K562 (cell line): ENCODE data around the gene NPC1. TPM values are rescaled to one million over a fixed set of nuclear protein-coding genes. Genes with fewer than 3 reads are reported as not detected.

Source experiments
- GATAD2B ChIP-seq: fragments of 450-650 bp; IDR thresholded peaks from 2 replicates; pipeline ENCODE4 v1.6.1; 2017; ENCODE audit warnings: mild to moderate bottlenecking, borderline replicate concordance
- HMG20A ChIP-seq: fragments of 450-650 bp; formaldehyde crosslinking; conservative IDR thresholded peaks from 2 replicates; pipeline ENCODE4 v1.4.0; 2020; ENCODE audit warnings: mild to moderate bottlenecking, mixed read lengths
- NFIC ChIP-seq: fragments of 450-650 bp; IDR thresholded peaks from 2 replicates; pipeline ENCODE4 v1.6.1; 2017; ENCODE audit warnings: mild to moderate bottlenecking, inconsistent platforms
- NRF1 ChIP-seq, 2 experiments: fragments of 450-650 bp; IDR thresholded peaks in 1 of 2; conservative IDR thresholded peaks in 1 of 2; 2 replicates each; pipeline ENCODE4 v1.6.1; 2014; ENCODE audit warnings: mild to moderate bottlenecking in 2 of 2
- POU5F1 ChIP-seq: fragments of 150-350 bp; IDR thresholded peaks from 2 replicates; pipeline ENCODE4 v1.6.1; 2014; ENCODE audit warnings: borderline replicate concordance, low read length, low read depth, mild to moderate bottlenecking; ENCODE audit not compliant: partially characterized antibody
- ZFP30 ChIP-seq: fragments of 250-450 bp; sonication (Bioruptor Pico); IDR thresholded peaks from 2 replicates; pipeline ENCODE4 v1.8.0; 2022; ENCODE audit warnings: moderate library complexity, mild to moderate bottlenecking, inconsistent platforms, borderline replicate concordance
- ZNF696 ChIP-seq: fragments of 250-450 bp; sonication (Bioruptor Pico); conservative IDR thresholded peaks from 2 replicates; pipeline ENCODE4 v1.4.0; 2020; ENCODE audit warnings: mild to moderate bottlenecking, moderate library complexity
- polyA plus RNA-seq, 8 experiments: library from polyadenylated mRNA; depleted of rRNA in 4 of 8; stranded (reverse) in 5 of 8; unstranded in 3 of 8; fragments of >200 nt; fragmentation: Nextera tagmentation in 2 of 8; fragmentation: Illumina TruSeq in 1 of 8; extraction: Ambion mirVana in 2 of 8; extraction: Trizol in 1 of 8; gene quantifications; 2 replicates each; pipeline versions ENCODE4 v1.2.1 to v1.2.3, GENCODE V29; 2011 to 2014; ENCODE audit warnings: inconsistent platforms in 1 of 8, missing spikeins in 1 of 8
- total RNA-seq, 7 experiments: library from RNA; depleted of rRNA in 6 of 7; stranded (reverse); fragments of >200 nt in 6 of 7; fragmentation: Illumina TruSeq in 2 of 7; extraction: Trizol in 2 of 7; gene quantifications; 2 replicates each; pipeline versions ENCODE4 v1.2.1 to v1.2.3, GENCODE V29; 2011 to 2021; ENCODE audit warnings: low replicate concordance in 1 of 7
- TF ChIP-seq, protein P1 (sequence below), 2 experiments: fragments of 450-650 bp in 1 of 2; IDR thresholded peaks; 2 replicates each; pipeline ENCODE4 v1.6.1; 2011 to 2017; ENCODE audit warnings: low read depth in 2 of 2, antibody characterized with exemption in 1 of 2, borderline replicate concordance in 1 of 2, low read length in 1 of 2, mild to moderate bottlenecking in 1 of 2, mixed read lengths in 1 of 2; ENCODE audit not compliant: control insufficient read depth in 1 of 2
- TF ChIP-seq, protein P2 (sequence below): sonication (generic); formaldehyde crosslinking; IDR thresholded peaks from 2 replicates; pipeline ENCODE4 v1.8.0; 2022; ENCODE audit warnings: mild to moderate bottlenecking, missing genetic modification reagents
- TF ChIP-seq, protein P3 (sequence below): fragments of 200-600 bp; sonication (generic); IDR thresholded peaks from one replicate; pipeline ENCODE4 v1.6.1; 2012; ENCODE audit warnings: mild to moderate bottlenecking, low read depth, low read length, inconsistent platforms

NPC1 gene
- total and polyA plus RNA-seq, 9 of the 15 experiments (the other 6 are each of a cell fraction or from before 2014, with no cell fraction given): 17.1 to 45.9 (median 27.6) TPM

DNA sequence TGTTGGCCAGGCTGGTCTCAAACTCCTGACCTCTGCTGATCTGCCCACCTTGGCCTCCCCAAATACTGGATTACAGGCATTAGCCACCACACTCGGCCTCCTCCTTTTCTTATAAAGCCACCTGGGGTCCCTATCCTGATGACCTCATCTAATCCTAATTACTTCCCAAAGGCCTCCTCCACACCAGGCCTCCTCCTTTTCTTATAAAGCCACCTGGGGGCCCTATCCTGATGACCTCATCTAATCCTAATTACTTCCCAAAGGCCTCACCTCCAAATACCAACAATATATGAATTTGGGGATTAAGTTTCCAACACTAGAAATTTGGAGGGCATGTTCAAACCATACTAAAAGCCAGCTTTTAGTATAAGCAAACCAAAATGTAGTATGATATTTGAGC is 92.7 kb downstream of the NPC1 start (continued):
- TF ChIP-seq, protein P1, sequence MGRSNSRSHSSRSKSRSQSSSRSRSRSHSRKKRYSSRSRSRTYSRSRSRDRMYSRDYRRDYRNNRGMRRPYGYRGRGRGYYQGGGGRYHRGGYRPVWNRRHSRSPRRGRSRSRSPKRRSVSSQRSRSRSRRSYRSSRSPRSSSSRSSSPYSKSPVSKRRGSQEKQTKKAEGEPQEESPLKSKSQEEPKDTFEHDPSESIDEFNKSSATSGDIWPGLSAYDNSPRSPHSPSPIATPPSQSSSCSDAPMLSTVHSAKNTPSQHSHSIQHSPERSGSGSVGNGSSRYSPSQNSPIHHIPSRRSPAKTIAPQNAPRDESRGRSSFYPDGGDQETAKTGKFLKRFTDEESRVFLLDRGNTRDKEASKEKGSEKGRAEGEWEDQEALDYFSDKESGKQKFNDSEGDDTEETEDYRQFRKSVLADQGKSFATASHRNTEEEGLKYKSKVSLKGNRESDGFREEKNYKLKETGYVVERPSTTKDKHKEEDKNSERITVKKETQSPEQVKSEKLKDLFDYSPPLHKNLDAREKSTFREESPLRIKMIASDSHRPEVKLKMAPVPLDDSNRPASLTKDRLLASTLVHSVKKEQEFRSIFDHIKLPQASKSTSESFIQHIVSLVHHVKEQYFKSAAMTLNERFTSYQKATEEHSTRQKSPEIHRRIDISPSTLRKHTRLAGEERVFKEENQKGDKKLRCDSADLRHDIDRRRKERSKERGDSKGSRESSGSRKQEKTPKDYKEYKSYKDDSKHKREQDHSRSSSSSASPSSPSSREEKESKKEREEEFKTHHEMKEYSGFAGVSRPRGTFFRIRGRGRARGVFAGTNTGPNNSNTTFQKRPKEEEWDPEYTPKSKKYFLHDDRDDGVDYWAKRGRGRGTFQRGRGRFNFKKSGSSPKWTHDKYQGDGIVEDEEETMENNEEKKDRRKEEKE (IDR thresholded peaks at IDR 0.05; ENCODE audit: borderline replicate concordance in 1 of 2, control insufficient read depth in 1 of 2, low read depth in 2 of 2, low read length in 1 of 2): no peak
- TF ChIP-seq NRF1 (conservative IDR thresholded peaks at IDR 0.05 in 1 of 2, IDR thresholded peaks at IDR 0.05 in 1 of 2): no peak
- no peak for TF ChIP-seq POU5F1
- no peak for TF ChIP-seq NFIC
- TF ChIP-seq, protein P2, sequence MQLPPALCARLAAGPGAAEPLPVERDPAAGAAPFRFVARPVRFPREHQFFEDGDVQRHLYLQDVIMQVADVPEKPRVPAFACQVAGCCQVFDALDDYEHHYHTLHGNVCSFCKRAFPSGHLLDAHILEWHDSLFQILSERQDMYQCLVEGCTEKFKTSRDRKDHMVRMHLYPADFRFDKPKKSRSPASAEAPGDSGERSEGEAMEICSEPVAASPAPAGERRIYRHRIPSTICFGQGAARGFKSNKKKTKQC: no peak
- TF ChIP-seq HMG20A: no peak
- TF ChIP-seq ZFP30: no peak
- TF ChIP-seq ZNF696 (CRISPR knock-in tag): no peak
- TF ChIP-seq, protein P3, sequence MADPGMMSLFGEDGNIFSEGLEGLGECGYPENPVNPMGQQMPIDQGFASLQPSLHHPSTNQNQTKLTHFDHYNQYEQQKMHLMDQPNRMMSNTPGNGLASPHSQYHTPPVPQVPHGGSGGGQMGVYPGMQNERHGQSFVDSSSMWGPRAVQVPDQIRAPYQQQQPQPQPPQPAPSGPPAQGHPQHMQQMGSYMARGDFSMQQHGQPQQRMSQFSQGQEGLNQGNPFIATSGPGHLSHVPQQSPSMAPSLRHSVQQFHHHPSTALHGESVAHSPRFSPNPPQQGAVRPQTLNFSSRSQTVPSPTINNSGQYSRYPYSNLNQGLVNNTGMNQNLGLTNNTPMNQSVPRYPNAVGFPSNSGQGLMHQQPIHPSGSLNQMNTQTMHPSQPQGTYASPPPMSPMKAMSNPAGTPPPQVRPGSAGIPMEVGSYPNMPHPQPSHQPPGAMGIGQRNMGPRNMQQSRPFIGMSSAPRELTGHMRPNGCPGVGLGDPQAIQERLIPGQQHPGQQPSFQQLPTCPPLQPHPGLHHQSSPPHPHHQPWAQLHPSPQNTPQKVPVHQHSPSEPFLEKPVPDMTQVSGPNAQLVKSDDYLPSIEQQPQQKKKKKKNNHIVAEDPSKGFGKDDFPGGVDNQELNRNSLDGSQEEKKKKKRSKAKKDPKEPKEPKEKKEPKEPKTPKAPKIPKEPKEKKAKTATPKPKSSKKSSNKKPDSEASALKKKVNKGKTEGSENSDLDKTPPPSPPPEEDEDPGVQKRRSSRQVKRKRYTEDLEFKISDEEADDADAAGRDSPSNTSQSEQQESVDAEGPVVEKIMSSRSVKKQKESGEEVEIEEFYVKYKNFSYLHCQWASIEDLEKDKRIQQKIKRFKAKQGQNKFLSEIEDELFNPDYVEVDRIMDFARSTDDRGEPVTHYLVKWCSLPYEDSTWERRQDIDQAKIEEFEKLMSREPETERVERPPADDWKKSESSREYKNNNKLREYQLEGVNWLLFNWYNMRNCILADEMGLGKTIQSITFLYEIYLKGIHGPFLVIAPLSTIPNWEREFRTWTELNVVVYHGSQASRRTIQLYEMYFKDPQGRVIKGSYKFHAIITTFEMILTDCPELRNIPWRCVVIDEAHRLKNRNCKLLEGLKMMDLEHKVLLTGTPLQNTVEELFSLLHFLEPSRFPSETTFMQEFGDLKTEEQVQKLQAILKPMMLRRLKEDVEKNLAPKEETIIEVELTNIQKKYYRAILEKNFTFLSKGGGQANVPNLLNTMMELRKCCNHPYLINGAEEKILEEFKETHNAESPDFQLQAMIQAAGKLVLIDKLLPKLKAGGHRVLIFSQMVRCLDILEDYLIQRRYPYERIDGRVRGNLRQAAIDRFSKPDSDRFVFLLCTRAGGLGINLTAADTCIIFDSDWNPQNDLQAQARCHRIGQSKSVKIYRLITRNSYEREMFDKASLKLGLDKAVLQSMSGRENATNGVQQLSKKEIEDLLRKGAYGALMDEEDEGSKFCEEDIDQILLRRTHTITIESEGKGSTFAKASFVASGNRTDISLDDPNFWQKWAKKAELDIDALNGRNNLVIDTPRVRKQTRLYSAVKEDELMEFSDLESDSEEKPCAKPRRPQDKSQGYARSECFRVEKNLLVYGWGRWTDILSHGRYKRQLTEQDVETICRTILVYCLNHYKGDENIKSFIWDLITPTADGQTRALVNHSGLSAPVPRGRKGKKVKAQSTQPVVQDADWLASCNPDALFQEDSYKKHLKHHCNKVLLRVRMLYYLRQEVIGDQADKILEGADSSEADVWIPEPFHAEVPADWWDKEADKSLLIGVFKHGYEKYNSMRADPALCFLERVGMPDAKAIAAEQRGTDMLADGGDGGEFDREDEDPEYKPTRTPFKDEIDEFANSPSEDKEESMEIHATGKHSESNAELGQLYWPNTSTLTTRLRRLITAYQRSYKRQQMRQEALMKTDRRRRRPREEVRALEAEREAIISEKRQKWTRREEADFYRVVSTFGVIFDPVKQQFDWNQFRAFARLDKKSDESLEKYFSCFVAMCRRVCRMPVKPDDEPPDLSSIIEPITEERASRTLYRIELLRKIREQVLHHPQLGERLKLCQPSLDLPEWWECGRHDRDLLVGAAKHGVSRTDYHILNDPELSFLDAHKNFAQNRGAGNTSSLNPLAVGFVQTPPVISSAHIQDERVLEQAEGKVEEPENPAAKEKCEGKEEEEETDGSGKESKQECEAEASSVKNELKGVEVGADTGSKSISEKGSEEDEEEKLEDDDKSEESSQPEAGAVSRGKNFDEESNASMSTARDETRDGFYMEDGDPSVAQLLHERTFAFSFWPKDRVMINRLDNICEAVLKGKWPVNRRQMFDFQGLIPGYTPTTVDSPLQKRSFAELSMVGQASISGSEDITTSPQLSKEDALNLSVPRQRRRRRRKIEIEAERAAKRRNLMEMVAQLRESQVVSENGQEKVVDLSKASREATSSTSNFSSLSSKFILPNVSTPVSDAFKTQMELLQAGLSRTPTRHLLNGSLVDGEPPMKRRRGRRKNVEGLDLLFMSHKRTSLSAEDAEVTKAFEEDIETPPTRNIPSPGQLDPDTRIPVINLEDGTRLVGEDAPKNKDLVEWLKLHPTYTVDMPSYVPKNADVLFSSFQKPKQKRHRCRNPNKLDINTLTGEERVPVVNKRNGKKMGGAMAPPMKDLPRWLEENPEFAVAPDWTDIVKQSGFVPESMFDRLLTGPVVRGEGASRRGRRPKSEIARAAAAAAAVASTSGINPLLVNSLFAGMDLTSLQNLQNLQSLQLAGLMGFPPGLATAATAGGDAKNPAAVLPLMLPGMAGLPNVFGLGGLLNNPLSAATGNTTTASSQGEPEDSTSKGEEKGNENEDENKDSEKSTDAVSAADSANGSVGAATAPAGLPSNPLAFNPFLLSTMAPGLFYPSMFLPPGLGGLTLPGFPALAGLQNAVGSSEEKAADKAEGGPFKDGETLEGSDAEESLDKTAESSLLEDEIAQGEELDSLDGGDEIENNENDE: no peak
- TF ChIP-seq GATAD2B: no peak
- TF ChIP-seq, all 486 proteins: peak for 0
